D341Med (cell line): ENCODE measurements around the gene SLAMF9.

ENCODE experiments used
- DNase-seq: peaks from one replicate; pipeline ENCODE4 v3.0.0; 2012; ENCODE audit warnings: low spot score

SLAMF9 gene

GRCh38 chr1:159932296-159933285 is 21.4 kb downstream of the SLAMF9 start:
- DNase-seq, result no peak

GRCh38 chr1:159931795-159932173 is 22.3 kb downstream of the SLAMF9 start:
- no peak for DNase-seq

- DNase-seq, result no peak
Observed at GRCh38 chr1:159931101-159931794, 22.8 kb downstream of the SLAMF9 start.

- no peak for DNase-seq
Observed at GRCh38 chr1:159930634-159931033, 23.4 kb downstream of the SLAMF9 start.

- DNase-seq, result no peak
Observed at GRCh38 chr1:159930216-159930615, 23.8 kb downstream of the SLAMF9 start.

- DNase-seq, result no peak
Observed at GRCh38 chr1:159929155-159930051, 24.6 kb downstream of the SLAMF9 start.

- DNase-seq, result no peak
Observed at GRCh38 chr1:159928491-159929050, 25.5 kb downstream of the SLAMF9 start.

- DNase-seq, result no peak
Observed at GRCh38 chr1:159927849-159928431, 26.1 kb downstream of the SLAMF9 start.

GRCh38 chr1:159927211-159927848 is 26.7 kb downstream of the SLAMF9 start:
- DNase-seq, result no peak

- no peak for DNase-seq
Observed at GRCh38 chr1:159925719-159926078, 28.3 kb downstream of the SLAMF9 start.

GRCh38 chr1:159924791-159925718 is 29.0 kb downstream of the SLAMF9 start, which contains the start of gene TAGLN2:
TSS of gene TAGLN2 (minus strand) at chr1:159925507. CDS start at chr1:159920509, 4,998 bp downstream.
- peak; percentile 96 for DNase-seq

- peak; percentile 72 for DNase-seq
Observed at GRCh38 chr1:159924025-159924790, 29.8 kb downstream of the SLAMF9 start.

GRCh38 chr1:159923203-159924024 is 30.6 kb downstream of the SLAMF9 start:
- DNase-seq, result no peak

GRCh38 chr1:159922511-159923202 is 31.4 kb downstream of the SLAMF9 start:
- DNase-seq, result no peak

- DNase-seq, result no peak
Observed at GRCh38 chr1:159921700-159922504, 32.1 kb downstream of the SLAMF9 start.

GRCh38 chr1:159921251-159921650 is 32.8 kb downstream of the SLAMF9 start:
- no peak for DNase-seq

GRCh38 chr1:159920651-159921050 is 33.4 kb downstream of the SLAMF9 start:
- no peak for DNase-seq
